Stomach (tissue), 4 donors: ENCODE measurements around the gene LAMP1.

Source experiments
- CTCF ChIP-seq, 7 experiments: fragments of 450-650 bp in 4 of 7; fragments of 200-600 bp in 3 of 7; sonication (generic) in 3 of 7; IDR thresholded peaks; one replicate each; pipeline ENCODE4 v1.5.1; 2016 to 2019; ENCODE audit warnings: antibody characterized with exemption in 7 of 7, control low read depth in 2 of 7, mild to moderate bottlenecking in 1 of 7
- EP300 ChIP-seq: sonication (generic); formaldehyde crosslinking; IDR thresholded peaks from one replicate; pipeline ENCODE4 v1.6.1; 2017; ENCODE audit warnings: antibody characterized with exemption

- no peak for TF ChIP-seq EP300
- no peak for TF ChIP-seq CTCF (IDR thresholded peaks at IDR 0.05)
Observed at GRCh38 chr13:113283904-113284303, 13.1 kb upstream of the LAMP1 start.
